GM19043 (cell line): ENCODE results near the gene PFKFB3.

Experiments
- ATAC-seq: cut with Tn5 transposase; IDR thresholded peaks from one replicate; pipeline ENCODE4 v1.9.1; 2021; ENCODE audit warnings: low read depth; ENCODE audit not compliant: unreplicated experiment

PFKFB3 gene

DNA sequence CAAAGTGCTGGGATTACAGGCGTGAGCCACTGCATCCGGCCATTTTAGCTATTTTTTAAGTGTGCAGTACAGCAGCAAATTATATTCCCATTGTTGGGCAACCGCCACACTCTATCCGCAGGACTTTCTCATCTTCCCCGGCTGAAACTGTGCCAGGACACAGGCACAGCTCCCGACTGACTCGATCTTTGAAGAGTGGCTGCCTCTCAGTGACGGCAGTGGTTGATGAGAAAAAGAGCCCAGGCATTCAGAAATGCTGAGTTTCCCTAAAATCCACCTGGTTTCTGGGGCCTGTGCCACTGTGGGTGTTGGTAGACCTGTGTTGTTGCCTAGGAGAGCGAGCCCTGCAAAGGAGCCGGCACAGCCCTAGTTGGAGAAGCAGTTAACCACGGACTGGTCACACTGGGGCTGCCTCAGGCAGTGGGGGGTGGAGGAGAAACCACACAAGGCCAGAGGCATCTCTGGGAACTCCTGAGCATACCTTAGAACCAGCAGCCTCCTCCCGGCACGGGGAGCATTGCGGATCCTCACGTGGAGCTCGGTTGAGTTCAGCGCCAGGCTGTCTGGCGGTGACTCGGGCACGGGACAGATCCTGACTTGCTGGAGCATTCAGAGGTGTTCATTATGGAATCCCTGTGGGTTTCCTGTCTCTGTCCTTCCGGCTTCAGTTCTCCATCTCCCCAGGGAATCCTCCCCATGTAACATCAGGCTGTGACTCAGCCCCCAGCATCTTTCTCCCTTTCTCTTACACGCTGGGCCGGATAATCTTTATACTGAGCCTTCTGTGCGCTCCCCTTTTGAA, 16.2 kb downstream of the PFKFB3 start:
- no peak for ATAC-seq

DNA sequence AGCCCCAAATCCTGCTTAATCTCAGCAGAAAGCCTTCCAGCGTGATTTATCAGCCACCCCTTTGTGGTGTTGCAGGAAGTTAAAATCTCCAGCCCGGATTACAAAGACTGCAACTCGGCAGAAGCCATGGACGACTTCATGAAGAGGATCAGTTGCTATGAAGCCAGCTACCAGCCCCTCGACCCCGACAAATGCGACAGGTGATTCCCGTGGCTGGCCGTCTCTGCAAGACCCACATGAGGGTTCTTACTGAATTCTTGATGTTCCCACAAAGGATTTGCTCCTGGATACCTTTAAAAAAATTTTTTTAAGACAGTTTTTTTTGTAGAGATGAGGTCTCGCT, 16.7 kb downstream of the PFKFB3 start:
- no peak for ATAC-seq

DNA sequence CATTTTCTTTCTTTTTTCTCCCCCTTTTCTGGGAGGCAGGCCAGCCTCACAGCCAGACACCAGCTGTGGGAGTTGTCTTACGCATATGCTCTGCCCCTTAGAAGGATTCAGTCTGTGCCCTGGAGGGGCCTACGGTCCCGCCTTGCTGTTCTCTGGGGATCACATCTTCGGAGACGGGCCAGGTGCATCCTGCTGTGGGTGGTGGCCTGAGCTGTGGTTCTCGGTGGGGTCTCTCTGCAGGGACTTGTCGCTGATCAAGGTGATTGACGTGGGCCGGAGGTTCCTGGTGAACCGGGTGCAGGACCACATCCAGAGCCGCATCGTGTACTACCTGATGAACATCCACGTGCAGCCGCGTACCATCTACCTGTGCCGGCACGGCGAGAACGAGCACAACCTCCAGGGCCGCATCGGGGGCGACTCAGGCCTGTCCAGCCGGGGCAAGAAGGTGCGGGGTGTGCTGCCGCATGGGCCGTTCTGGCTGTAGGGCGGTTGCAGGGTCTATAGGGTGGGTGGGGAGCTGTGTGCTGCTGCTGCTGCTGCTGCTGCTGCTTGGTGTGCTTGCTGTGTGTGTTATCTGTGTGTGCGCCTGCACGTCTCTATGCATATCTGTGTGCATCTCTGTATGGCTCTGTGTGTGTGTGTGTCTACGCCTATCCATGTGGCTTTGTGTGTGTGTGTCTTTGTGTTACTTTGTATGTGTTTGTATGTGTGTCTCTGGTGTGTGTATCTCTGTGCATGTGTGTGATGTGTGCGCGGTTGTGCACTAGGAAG, 17.9 kb downstream of the PFKFB3 start:
- ATAC-seq: no peak

DNA sequence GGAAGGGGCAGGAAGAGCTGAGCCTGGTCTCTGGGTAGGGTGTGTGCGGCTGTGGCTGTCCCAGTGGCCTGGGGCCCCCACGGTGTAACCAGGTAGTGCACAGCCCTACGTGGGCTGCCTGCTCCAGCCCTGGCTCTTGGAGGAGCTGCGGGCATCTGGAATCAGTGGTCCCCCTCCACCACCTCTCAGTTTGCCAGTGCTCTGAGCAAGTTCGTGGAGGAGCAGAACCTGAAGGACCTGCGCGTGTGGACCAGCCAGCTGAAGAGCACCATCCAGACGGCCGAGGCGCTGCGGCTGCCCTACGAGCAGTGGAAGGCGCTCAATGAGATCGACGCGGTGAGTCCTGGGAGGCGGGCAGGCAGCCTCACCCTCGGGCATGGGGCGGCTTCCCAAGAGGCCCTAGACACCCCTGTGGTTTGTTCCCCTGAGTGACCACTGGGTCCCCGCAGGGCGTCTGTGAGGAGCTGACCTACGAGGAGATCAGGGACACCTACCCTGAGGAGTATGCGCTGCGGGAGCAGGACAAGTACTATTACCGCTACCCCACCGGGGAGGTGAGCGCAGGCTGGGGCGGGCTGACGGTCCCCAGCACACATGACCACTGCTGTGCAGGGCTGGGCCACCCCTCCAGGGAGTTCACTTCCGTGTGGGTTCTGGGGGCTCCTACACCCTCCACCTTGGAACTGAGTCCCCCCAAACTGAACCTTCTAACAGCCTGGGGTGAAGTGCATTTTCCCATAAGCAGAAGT, 18.6 kb downstream of the PFKFB3 start:
- no peak for ATAC-seq

DNA sequence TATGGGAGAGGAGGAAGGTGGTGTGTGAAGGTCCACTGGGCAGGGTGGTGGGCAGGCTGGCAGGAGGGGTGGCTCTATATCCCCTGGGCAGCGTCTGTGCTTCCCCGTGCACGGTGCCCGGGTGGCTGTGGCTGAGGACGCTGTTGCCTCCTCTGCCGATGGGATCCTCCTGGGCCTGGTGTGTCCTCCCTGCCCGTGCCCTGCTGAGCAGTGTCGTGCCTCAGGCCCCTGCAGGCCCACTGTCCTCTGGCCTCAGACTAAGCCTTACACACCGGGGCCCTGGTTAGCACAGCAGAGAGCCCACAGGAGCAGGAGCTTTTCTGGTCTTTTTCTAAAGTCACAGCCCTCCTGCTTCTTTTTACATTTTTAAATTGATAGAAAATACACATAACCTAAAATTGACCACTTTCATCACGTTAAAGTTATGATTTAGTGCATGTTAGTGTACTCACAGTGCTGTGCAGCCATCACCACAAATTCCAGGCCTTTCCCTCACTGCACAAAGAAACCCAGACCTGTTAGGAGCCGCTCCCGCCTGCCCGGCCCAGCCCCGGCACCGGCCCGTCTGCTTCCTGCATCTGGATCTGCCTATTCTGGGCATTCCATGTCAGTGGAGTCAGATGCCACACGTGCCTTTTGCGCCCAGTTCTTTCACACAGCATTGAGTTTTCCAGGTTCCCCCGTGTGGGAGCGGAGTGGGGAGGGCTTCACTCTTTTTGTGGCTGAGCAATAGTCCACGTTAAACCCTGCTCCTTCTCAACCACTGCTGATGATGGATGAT, 19.4 kb downstream of the PFKFB3 start:
- no peak for ATAC-seq

DNA sequence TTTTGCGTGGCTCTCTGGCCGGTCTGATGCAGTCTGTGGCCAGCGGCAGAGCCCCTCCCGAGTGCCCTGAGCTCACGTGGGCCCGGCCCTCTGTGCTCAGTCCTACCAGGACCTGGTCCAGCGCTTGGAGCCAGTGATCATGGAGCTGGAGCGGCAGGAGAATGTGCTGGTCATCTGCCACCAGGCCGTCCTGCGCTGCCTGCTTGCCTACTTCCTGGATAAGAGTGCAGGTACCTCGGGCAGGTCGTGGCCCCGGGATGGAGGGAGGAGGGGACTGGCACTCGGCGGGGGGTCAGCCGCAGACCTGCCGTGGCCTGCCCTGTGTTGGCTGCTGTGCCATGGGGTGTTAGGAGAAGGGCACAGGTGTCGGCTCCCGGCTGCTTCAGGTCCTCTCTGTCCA, 20.0 kb downstream of the PFKFB3 start:
- ATAC-seq: no peak

DNA sequence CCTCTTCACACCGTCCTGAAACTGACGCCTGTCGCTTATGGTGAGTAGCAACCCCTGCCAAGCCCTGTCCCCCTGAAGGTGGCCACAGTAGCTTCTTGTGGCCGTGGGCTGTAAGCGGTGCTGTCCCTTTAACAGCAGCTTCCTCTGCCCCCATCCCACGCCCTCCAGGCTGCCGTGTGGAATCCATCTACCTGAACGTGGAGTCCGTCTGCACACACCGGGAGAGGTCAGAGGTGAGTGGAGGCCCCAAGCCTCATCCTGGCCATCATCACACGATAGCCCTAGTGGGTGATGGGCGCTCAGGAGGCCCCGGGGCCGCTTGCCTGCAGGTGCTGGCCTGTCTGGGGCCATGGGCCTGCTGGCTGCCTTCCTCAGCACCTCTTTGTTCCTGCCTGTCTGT, 21.2 kb downstream of the PFKFB3 start:
- no peak for ATAC-seq

DNA sequence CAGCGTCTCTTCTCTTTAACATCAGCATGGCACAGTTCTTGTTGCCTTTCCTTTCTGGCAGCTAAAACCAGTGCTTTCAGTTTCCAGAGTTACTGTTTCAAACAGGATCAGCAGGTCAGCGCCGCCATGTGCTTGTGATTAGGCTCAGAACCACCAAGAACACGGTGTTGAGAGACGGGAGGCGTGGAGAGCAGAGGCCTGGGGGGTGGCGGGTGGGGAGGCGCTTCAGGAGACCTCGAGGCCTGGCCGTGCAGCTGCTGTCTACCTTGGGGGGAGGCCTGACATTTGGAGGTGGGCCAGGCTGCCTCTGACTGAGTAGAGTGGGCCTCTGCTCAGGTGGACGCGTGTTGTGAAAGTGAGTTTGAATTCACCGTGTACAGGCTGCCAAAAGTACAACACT, 22.0 kb downstream of the PFKFB3 start:
- no peak for ATAC-seq

DNA sequence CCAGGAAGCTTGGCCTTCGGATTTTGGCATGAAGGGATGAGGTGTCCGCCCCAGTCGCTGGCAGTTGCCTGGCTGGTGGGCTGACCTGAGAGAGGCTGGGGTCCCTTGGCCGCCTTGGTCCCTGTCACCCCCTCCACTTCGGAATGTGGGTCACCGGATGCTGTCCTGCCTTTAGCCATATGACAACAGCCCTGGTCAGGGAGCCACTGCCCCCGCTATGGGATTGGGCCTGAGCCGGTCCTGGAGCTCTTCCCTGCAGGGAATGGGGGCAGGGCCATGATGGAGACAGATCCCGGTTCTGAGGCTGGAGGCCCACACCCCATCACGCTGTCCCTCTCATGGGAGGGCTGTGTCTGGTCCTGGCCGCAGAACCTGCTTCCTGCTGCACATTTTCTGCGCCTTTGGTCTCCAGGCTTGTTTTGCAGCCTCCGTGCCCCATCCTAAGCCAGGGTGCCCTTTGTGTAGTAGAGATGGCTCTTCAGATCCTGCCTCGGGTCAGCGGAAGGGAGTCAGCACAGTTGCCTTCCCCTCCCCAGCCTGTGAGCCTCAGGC, 22.6 kb downstream of the PFKFB3 start:
- ATAC-seq: no peak

DNA sequence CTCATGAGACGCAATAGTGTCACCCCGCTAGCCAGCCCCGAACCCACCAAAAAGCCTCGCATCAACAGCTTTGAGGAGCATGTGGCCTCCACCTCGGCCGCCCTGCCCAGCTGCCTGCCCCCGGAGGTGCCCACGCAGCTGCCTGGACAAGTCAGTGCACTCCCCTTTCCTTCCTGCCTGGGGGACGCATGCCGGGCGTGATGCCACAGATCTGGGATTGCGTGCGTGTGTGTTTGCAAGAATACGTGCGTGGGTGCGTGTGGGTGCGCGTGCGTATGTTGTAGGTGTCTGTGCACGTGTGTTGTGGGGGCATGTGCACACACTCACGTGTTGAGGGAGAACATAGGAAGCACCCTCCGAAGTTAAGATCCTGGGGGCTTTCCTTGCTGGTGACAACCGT, 23.5 kb downstream of the PFKFB3 start:
- no peak for ATAC-seq

DNA sequence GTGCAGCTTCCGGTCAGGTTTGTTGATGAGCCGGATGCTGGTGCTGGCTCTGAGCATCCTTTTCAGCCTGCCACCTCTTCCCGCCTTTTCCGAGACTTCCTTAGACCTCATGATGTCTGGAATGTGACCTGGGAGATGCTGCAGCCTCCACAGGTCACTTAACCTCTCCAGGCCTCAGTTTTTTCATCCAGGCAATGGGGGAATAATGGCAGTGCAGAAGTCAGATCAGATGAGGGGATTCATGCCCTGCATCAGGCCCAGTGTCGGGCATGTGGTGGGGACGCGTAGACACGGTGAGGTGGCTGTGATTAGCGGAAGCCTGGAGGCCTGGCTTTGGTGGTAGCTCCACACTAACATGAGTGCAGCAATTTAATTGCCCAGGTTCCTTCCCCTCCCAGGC, 24.6 kb downstream of the PFKFB3 start:
- no peak for ATAC-seq

DNA sequence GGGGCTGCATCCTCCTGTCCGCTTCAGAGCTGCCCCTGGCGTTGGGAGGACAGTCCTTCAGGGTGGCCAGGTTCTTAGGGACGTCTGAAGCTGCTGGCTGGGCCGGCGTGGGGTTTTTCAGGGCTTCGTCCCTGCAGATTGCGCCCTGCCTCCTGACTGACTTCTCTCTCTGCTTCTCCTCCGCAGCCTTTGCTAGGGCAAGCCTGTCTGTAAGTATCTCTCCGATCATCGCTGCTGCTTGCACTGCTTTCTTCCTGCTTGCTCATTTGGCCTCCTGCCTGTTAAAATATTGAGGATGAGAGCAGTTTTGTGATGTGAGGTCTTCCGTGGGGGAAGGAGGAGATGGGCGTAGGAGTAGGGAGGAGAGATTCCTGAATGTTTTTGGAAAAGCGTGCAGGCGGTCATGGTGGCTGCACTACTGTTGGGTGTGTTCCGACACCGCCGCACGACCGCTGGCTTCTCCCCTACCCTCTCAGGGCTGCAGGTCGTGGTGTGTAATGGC, 25.3 kb downstream of the PFKFB3 start:
- no peak for ATAC-seq

DNA sequence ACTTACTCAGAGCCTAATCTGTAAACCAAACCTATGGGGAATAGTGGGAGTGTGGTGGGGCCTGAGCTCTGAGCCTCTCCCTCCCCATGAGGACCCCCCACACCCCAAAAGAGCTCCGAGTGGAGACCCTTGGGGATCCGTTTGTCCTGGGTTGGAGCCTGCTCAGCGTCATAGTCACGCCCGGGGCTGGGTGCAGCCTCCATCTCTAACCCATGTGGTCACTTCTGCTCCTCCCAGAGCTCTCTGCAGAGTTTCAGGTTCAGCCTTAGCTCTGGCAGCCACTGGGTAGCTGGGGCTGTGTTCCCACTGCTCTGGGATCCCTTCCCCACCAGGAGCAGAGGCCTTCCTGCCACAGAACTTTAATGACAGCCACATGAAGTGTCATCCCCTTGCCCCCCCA, 25.9 kb downstream of the PFKFB3 start:
- no peak for ATAC-seq

DNA sequence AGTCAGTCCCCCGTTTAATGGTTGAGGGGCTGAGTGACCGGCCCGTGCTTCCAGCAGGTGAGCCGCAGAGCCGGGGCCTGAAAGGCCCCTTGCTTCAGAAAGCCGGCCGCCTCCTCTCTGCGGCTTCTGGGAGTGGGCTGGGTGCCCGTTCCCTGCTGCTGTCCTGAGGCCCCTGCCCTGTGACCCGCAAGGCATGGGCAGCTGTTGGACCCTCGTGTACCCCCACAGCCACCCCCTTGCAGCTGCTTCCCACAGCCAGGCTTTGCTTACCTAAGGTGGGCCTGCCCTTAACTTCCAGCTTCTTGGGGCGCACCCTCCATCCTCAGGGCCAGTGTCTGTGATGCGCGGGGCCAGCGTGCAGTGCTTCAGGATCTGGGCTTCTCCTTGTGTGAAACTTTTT, 26.6 kb downstream of the PFKFB3 start:
- ATAC-seq: no peak

DNA sequence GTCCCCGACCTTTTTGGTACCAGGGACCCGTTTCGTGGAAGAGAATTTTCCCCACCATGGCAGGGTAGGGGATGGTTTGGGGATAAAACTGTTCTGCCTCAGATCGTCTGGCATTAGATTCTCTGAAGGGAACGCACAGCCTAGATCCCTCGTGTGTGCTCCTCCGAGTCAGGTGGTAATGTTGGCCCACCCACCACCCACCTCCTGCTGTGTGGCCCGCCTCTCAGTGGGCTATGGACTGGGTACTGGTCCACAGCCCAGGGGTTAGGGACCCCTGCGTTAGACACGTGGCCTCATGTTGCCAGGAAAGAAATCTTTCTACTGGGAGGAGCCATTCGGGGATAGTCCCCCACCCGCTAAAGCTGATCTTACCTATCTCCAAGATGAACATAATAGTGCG, 27.0 kb downstream of the PFKFB3 start:
- no peak for ATAC-seq

DNA sequence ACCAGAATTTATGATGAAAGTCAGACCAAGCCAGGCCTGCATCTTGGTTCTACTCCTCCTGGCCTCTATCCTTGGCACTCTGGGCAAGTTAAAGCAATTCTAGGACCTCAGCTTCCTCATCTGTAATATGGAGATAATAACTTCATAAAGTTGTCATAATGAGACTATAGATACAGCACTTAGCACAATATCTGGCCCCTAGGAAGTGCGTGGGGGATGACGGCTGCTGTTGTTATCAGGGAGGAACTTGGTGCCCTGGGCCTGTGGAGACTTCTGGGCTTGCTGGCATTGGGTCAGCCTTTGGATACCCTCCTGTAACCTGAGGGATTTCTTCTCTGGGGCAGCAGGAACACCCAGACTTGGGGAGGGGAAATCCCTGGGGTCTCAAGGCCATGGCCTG, 27.6 kb downstream of the PFKFB3 start:
- ATAC-seq: no peak

DNA sequence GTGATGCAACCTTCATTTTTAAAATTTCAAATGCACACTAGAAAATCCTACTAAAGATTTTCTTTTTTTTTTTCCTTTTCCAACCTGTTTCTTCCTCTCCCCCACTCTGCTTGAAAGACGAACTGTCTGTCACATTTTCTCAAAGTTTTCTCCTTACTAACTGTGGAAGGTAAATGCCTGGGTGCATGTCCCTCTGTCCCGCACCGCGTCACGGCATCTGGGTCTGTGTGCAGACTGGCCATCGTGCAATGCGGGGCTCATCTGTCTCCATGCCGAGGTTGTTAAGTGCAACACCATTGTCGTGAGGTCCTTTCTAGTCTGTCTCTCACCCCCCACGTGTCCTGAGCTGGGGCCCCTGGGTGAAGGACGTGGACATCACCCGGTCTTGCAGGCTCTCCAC, 28.4 kb downstream of the PFKFB3 start:
- no peak for ATAC-seq

DNA sequence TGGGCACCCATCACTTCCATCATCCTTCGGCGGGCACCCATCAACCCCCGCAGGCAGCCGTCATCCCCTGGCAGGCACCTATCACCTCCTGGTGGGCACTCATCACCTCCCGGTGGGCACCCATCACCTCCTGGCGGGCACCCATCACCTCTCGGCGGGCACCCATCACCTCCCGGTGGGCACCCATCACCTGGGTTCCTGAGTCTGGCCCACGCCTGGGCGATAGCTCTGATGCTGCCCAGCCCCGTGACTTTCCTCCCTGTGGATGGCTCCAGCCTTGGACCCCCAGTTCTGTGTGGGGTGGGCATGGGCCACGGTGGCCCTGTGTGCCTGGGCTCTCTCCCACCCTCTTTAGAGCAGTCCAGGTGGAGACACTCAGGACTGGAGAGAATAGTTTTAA, 29.0 kb downstream of the PFKFB3 start:
- ATAC-seq: no peak

DNA sequence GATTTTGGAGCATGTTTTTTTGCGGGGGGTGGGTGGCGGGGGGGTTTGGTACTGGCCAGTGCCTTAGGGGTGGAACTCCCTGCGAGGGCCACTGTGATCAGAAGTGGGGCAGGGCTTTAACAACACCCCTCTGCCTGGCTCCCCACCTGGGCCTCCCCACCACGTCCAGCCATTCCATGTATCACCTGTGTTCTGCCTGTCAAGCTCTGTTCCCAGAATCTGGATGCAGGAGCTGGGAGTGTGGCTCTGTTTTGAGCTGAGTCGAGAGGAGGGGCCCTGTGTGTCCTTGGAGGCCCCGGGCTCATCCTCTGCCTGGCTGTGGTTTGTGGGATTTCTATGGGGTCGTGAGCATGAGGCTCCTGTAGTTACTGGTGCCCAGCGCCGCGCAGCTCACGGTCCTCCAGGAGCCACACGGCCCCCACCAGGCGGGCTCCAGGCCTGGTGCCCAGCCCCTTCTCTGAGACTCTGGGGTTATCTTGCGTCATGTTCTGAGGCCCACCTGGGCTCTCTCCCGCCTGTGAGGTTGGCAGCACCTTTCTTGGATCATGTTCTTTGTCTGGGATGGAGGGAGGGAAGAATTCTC, 29.6 kb downstream of the PFKFB3 start:
- no peak for ATAC-seq
